Activated CD8-positive, alpha-beta memory T cell treated with anti-CD3 and anti-CD28 coated beads, Interleukin-2, amount 50 U/mL, for 24 hours (primary cell): ENCODE results near the gene EIF1AY.
"Not testable (repeated sequence)": the region's sequence is repeated elsewhere in the genome, so short reads cannot be mapped to it uniquely, and the experiment has no call there.

Source experiments
- DNase-seq: peaks from one replicate; pipeline ENCODE4 v3.0.0-alpha.2; 2020; ENCODE audit errors: extremely low read depth

The EIF1AY gene

GRCh38 chrY:20575531-20576121, at the start of gene EIF1AY:
EIF1AY (plus strand) TSS chrY:20575776; CDS start chrY:20575872, 96 bp downstream.
- DNase-seq, result peak; percentile 75

DNA sequence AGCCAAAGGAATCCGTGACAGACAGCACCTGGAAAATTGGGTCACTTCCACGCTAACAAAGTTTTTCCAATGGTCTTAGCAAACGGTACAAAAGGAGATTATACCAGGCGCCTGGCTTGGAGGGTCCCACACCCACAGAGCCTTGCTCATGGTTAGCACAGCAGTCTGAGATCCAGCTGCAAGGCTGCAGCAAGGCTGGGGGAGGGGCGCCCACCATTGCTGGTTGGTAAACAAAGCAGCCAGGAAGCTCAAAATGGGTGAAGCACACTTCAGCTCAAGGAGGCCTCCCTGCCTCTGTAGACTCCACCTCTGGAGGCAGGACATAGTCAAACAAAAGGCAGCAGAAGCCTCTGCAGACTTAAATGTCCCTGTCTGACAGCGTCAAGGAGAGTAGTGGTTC, 47.1 kb upstream of the EIF1AY start:
- no peak for DNase-seq

- DNase-seq, result no peak
Observed at GRCh38 chrY:20538186-20538585, 37.4 kb upstream of the EIF1AY start.

GRCh38 chrY:20538933-20539332, 36.6 kb upstream of the EIF1AY start:
- DNase-seq, result no peak

GRCh38 chrY:20544451-20544960, 31.1 kb upstream of the EIF1AY start:
- no peak for DNase-seq

DNA sequence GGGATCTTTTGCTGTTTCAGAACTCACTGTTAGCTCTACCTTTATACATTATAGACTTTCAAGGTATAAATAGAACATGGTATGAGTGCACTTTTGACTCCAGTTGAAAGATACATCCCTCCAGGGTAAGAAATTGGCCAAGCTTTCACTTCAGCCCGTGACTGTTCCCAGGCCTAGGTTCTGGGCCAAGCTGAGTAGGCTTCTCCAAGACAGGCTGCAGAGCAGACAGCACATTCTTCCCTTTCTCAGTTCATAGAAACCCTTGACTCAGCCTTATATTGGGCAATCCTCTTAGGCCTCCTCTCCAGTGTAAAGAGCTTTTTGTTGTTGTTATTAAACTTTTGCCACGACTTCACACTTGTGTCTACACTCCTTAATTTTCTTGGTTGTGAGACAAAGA, 29.5 kb upstream of the EIF1AY start:
- DNase-seq, result no peak

DNA sequence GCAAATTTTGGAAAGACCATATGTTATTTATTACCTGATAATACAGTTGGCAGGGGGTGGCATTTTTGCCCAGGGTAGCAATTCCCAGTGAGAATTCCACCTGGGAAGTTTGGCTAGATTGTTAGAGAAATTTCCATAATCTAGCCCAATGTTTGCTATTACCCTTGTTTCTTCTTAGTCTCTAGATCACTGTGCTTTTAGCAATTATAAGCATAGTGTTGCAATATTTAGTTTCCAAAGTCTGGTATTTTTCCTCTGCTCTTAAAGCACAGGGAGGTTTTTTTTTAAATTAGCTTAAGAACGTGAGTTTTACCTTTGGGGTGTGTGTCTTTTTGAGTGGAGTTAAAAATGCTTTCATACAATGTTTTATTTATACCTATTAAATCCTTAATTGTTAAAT, 26.3 kb upstream of the EIF1AY start:
- DNase-seq, result no peak

GRCh38 chrY:20551840-20552239, 23.7 kb upstream of the EIF1AY start:
- DNase-seq, result no peak

DNA sequence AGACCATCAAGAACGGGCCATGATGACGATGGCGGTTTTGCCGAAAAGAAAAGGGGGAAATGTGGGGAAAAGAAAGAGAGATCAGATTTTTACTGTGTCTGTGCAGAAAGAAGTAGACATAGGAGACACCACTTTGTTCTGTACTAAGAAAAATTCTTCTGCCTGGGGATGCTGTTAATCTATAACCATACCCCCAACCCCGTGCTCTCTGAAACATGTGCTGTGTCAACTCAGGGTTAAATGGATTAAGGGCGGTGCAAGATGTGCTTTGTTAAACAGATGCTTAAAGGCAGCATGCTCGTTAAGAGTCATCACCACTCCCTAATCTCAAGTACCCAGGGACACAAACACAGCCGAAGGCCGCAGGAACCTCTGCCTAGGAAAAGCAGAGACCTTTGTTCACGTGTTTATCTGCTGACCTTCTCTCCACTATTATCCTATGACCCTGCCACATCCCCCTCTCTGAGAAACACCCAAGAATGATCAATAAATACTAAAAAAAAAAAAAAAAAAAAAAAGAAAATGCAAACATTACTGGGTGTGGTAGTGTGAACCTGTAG, 22.7 kb upstream of the EIF1AY start:
- not testable (repeated sequence) for DNase-seq

GRCh38 chrY:20555820-20556219, 19.8 kb upstream of the EIF1AY start:
- no peak for DNase-seq

- DNase-seq, result no peak
Observed at GRCh38 chrY:20558677-20559076, 16.9 kb upstream of the EIF1AY start.

- DNase-seq, result no peak
Observed at GRCh38 chrY:20559873-20560512, 15.6 kb upstream of the EIF1AY start.

GRCh38 chrY:20571306-20571705, 4.3 kb upstream of the EIF1AY start:
- no peak for DNase-seq

DNA sequence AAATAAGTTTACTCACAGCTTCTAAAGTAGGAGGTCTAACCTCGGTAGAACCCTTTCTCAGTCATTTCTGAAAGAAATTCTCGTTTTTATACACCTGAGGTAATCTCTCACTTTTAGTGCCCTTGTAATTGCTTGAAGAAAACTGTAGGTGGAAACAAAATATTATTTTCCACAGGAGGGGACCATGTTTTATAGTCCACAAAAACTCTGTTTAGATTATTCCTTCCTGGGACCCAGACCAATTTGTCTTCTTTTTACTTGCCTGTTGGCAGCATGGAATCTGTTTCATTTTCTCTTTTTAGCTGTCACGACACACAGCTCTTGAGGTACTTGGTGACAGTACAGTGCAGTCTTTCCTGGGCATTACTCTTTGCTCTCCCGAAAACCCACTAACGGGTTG, 930 bp downstream of the EIF1AY start:
- DNase-seq, result no peak

- DNase-seq, result no peak
Observed at GRCh38 chrY:20578206-20578605, 2.6 kb downstream of the EIF1AY start.

- no peak for DNase-seq
Observed at GRCh38 chrY:20581687-20582086, 6.1 kb downstream of the EIF1AY start.

DNA sequence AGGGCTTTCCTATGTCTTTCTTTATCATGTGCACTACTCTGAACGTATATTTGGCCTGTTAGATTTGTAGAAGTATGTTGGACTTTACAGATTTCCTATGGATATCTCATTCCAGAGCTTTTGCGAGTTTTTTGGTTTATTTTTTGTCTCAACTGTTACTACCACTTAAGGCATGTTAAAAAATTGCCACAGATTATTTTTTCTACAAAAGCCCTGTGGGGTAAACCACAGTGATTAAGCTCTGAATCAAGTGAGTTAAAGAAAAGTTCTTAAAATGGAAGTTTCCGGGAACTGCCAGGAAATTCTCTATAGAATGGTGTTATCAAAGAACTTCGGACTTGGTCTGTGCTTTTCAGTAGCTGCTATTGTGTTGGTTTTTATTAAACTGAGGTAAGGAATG, 10.6 kb downstream of the EIF1AY start:
- no peak for DNase-seq
